HPDE6-E6E7 (cell line): ENCODE data around the gene RNGTT.
A peak's percentile ranks its signal among the peaks of the same experiment; 100 is the strongest.
"Not testable (repeated sequence)": the region's sequence is repeated elsewhere in the genome, so short reads cannot be mapped to it uniquely, and the experiment has no call there.

Experiments
- DNase-seq: peaks from one replicate; pipeline ENCODE4 v3.0.0; 2011; ENCODE audit warnings: missing footprints; ENCODE audit errors: extremely low spot score

RNGTT gene

GRCh38 chr6:88910922-88911778 is 52.3 kb downstream of the RNGTT start:
- no peak for DNase-seq

DNA sequence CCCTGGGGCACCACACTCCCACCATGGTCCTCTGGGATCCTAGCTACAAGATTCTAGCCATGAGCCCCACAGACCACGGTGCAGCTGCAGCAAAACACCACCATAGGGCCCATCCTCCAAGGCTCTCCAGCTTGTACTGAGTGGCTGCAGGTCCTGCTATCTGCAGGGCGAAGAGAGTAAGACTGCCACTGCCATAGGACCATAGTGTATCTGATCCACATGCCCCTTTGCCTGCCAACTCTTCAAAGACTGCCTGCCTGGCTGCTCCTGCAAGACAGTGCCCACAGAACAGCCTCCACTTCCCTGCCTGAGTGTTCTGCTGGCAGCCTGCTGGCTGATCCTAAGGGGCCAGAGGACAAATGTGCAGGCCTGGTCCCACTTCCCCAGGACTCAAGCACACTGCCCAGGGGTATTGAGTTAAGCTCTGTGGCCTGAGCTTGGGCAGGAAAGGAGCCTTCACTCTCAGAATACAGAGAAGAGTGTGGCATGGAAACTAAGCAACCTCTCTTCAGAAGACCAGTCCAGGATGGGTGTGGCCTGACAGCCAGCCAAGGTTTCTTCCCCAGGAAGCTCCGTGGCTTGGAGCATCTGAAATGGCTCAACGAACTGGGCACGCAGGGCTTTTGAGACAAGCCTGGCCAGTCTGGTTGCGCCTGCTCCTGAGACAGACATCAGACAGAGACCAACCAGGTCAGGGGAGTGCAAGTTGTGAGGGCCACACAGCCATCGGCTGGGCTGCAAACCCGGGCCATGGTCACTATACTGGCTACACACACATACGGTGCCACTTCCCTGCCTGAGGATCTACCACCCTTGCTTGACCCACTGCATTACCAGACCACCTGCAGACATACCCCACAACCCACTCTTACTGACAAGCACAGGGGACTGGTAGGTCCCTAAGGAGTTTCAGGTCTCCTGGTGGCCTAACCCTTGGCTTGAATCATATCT is 54.5 kb downstream of the RNGTT start:
- no peak for DNase-seq

- not testable (repeated sequence) for DNase-seq
Observed at GRCh38 chr6:88907148-88907547, 56.3 kb downstream of the RNGTT start.

GRCh38 chr6:88899569-88900316 is 63.7 kb downstream of the RNGTT start:
- no peak for DNase-seq

DNA sequence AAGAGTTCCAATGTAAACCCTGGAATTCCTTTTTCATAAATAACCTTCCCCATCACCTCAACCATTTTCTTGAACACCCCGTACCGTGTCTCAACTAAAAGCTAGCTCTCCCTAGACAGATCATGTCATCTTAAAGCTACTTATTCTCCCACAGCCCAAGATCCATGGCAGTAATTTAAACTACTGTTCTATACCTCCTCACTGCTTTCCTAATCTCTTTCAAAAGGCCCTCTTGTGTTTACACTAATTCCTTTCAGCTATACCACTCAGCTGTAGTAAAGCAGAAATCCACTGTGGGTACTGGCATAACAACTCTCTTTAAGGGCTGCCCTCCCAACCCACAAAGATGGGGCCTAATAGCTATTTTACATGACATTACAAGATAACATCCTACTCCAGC is 67.5 kb downstream of the RNGTT start:
- DNase-seq = no peak

DNA sequence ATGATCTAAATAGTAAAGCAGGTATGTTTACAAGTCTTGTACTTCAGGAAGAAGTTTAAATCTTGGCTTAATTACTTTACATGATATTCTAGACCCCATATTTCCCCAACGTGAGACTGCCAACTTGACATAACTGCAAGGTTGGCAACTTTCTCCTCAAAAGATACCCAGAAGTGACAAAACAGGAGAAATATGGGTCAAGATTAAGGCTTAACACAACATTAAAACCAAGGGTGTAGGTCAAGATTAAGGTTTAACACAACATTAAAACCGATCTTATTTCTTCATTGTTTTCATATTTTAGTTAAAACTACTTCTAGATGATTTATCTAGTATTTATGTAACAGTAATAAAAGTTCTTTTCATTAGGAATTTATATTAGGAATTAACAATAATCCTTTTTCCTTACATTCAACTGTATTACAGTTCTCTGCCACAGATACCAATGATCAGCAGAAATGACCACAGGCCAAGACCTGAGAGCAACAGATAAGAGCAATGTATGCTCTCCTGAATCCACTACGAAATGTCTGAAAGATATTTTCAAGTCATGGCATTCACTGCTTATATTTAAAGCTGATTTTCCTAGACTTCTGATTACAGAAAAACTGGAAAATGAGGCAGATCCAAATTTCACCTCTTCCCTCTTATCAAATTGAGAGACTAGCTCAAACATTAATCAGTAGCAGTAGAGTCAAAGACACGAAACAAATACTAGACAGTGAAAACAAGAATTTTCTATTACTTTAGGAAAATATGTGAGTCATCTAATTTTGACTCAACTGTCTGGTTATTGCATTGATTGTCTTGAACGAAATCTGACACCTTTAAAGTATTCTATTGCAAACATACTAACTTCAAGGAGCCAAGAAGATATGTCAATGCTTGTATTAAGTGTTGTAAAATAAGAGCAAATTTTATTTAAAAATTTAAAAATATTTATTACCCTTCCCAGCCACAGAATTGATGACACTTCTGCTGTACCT is 72.3 kb downstream of the RNGTT start:
- peak; percentile 6 for DNase-seq

- no peak for DNase-seq
Observed at GRCh38 chr6:88890394-88890793, 73.0 kb downstream of the RNGTT start.

- DNase-seq = no peak
Observed at GRCh38 chr6:88884361-88884760, 79.1 kb downstream of the RNGTT start.

DNA sequence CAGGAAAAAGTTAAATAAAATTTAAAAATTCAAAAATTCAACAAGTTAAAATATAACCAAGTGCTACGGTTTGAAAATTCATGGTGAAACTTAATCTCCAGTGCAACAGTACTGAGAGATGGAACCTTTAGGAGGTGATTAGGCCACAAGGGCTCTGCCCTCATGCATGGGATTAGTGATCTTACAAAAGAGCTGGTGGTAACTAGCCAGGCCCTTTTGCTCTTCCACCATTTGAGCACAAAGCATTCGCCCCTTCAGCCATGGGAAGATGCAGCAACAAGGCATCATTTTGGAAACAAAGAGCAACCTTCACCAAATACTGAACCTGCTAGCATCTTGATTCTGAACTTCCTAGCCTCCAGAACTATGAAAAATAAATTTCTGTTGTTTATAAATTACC is 80.9 kb downstream of the RNGTT start:
- DNase-seq = no peak

DNA sequence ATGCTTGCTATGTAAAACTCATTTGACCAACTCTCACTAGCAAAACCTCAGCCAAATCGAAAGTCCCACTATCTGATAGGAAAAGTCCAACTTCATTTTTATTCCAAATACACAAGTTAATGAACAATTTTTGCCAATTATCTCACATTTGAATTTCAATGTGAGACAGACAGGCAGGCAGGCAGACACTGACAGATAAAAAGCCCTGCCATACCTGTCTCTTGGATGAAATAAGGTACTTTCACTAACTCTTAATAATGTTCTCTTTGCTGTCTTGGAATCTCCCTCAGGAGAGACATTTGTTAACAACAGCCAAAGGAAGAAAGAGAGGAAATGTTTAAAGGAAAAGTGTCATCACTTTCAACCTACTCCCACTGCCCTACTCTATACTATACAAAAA is 82.0 kb downstream of the RNGTT start:
- no peak for DNase-seq

DNA sequence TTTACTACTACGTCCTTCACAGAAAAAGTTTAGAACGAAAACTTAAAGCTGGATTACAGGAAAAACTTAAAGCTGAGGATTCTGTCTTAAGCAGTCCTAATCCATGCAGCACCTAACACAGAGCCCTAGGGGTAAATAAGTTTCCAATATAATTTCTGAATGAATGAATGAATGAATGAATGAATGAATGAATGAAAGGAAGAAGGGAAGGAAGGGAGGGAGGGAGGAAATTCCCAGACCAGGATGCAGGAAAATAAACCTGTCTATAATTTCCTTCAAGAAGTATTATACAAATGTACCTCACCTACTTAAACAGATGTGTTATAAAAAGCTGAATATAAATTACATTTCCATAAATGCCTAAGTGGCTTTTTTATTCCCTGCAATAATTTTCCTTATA is 83.4 kb downstream of the RNGTT start:
- no peak for DNase-seq

- DNase-seq = no peak
Observed at GRCh38 chr6:88877893-88878292, 85.5 kb downstream of the RNGTT start.

DNA sequence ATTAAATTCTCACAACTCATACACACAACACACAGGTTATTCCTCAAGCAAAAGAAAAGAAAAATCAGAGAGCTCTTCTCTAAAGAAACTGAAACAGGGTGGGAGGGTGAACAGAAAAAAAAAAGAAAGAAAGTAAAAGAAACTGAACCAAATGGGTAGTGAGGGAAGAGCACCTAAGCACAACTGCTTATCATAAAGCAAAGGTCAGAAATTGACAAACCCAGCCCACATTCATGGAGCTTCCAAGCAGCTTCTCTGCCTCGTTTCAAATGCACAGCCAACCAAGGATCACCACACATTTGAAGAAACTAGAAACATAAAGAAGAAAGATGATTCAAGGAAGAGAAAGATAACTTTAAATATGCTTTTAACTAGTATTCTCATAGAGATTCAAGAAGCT is 90.5 kb downstream of the RNGTT start:
- no peak for DNase-seq

GRCh38 chr6:88871498-88871897 is 91.9 kb downstream of the RNGTT start:
- DNase-seq = no peak

DNA sequence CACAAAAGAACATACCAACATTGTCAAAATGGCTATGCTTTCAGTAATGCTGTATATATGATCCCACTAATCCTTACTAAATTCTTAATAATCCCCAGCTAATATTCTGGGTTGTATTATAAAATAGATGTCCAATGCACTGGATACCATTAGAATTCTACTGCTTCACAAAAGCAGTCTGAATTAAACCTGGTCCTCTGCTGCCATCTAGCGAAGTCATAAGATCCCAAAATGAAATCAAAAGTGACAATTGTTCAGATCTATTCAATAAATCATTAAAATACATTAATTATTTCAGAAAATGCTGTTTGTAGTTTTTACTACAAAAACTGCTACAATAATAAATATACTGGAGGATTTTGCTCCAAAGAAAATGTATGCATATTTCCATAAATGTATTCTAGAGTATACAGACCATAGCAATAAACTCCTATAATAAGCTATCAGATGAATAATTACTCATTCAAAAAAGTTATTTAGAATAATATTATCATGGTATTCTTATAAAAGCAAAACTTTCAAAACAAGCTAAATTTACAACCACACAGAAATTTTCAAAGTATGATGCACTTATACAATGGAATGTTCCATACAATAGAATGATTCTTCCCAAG is 92.6 kb downstream of the RNGTT start:
- peak; percentile 10 for DNase-seq

GRCh38 chr6:88869263-88870020 is 94.0 kb downstream of the RNGTT start:
- DNase-seq = no peak

- DNase-seq = peak; percentile 28
Observed at GRCh38 chr6:88867841-88868731, 95.3 kb downstream of the RNGTT start.

DNA sequence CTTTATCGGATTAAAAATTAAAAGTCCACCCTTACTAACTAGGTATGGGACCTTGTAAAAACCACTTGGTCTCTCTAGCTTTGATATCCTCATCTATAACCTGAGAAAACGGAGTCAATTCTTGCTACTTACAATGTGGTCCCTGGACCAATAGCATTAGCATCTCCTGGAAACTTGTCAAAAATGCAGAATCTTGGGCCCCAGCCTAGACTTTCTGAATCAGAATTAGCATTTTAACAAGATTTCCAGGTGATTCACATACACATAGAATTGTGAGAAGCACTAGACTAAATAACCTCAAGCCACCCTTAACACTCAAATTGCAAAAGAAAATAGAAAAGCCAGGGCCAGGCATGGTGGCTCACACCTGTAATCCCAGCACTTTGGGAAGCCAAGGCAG is 96.6 kb downstream of the RNGTT start:
- DNase-seq = no peak

DNA sequence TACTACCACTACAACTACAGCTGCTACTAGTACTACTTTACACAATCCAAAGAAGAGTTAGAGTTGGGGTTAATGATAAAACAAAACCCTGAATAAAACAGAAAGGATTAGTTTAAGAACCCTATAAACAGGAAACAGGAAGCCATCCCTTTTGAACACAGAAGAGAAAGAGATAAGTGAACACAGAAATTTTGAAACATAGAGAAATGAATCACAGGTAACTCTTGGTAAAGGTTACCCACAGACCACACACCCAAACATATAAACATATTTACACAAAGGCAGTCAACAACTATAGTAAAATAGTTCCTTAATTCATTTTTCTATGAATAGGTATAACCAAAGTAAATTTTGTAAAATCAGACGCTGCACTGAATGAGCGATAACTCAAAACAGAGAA is 98.1 kb downstream of the RNGTT start:
- DNase-seq = no peak
